ENCODE data around the gene CCND2. TPM values are rescaled to one million over a fixed set of nuclear protein-coding genes. Genes with fewer than 3 reads are reported as not detected.

CCND2 gene
- total RNA-seq, 1 donor from 2014 or later = 607 TPM

DNA sequence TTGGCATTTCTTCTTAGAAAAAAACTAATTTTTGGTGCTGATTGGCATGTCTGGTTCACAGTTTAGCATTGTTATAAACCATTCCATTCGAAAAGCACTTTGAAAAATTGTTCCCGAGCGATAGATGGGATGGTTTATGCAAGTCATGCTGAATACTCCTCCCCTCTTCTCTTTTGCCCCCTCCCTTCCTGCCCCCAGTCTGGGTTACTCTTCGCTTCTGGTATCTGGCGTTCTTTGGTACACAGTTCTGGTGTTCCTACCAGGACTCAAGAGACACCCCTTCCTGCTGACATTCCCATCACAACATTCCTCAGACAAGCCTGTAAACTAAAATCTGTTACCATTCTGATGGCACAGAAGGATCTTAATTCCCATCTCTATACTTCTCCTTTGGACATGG is 27.3 kb downstream of the CCND2 start:
- intact Hi-C loops (cut with micrococcal nuclease) = no loop called here
- no peak overlapping the region for H3K4me3 Mint-ChIP-seq
- no peak for DNase-seq
- H3K4me1 Mint-ChIP-seq = peaks cover 20% of the 10 kb centered on the region
- H3K27me3 Mint-ChIP-seq = no peaks in the 10 kb centered on the region
- H3K36me3 Mint-ChIP-seq (ENCODE audit: low read depth) = peaks cover 89% of the 10 kb centered on the region
- no peak overlapping the region for H3K27ac Mint-ChIP-seq
- H3K9me3 Mint-ChIP-seq = no peaks in the 10 kb centered on the region

DNA sequence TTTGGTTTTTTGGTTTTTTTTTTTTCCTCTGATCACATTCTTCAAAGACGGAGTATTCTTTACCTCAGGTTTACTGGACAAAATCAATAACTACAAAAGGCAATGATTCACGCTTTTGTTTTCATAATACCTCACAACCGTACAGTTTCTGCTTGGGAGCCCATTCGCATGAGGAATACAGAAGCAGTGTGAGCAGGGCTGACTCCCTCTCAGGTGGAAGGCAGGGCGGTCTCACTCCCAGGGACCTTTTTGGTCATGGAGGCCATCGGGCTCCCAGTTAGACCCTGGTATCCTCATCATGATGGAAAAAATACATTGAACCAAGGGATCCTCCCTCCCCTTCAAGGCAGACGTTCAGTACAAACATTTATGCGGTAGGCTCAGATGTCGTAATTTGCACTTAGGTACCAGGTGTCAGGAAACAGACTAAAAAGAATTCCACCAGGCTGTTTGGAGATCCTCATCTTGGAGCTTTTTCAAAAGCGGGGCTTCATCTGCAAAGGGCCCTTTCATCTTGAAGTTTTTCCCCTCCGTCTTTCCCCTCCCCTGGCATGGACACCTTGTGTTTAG is 28.5 kb downstream of the CCND2 start:
- no peak for DNase-seq
- H3K4me1 Mint-ChIP-seq = peaks cover 14% of the 10 kb centered on the region
- intact Hi-C loops (cut with micrococcal nuclease) = no loop called here
- no peaks in the 10 kb centered on the region for H3K9me3 Mint-ChIP-seq
- H3K27me3 Mint-ChIP-seq = no peaks in the 10 kb centered on the region
- peaks cover 85% of the 10 kb centered on the region for H3K36me3 Mint-ChIP-seq (ENCODE audit: low read depth)
- H3K4me3 Mint-ChIP-seq = no peak overlapping the region
- H3K27ac Mint-ChIP-seq = no peak overlapping the region

DNA sequence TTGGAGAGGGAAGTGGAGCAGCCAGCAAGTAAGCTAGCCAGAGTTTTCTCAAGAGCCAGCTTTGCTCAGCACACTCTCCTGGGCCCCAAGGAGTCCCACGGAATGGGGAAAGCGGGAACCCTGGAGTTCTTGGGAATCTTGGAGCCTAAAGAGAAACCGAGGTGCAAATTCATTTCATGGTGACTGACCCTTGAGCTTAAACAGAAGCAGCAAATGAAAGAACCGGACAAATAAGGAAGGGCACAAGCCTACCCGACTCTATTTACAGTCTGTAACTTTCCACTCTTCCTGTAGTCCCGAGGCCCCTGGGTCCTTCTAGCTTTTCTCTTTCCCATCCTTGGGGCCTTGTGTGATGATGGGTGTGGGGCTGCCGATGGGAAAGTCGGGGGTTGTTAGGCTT is 29.3 kb downstream of the CCND2 start:
- Mint-ChIP-seq H3K4me1 (peaks cover 12% of the 10 kb centered on the region), H3K27ac (peak overlapping the region; percentile 21), H3K9me3 (no peaks in the 10 kb centered on the region), H3K27me3 (no peaks in the 10 kb centered on the region), H3K4me3 (no peak overlapping the region), H3K36me3 (ENCODE audit: low read depth) (peaks cover 84% of the 10 kb centered on the region)
- no peak for DNase-seq
- intact Hi-C loops (cut with micrococcal nuclease) = no loop called here

DNA sequence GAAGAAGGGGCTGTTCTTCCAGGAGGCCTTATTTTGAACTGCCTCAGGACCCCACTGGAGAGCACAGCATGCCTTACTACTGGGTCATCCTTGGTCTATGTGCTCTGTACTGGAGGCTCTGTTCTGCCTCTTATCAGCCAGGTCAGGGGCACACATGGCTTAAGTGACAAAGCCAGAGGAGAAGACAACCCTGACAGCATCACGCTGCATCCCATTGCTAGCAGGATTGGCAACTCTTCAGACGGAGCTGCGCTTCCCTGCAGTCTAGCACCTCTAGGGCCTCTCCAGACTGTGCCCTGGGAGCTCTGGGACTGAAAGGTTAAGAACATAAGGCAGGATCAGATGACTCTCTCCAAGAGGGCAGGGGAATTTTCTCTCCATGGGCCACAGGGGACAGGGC is 30.2 kb downstream of the CCND2 start:
- DNase-seq = no peak
- Mint-ChIP-seq H3K36me3 (ENCODE audit: low read depth) (peaks cover 84% of the 10 kb centered on the region), H3K4me3 (no peak overlapping the region), H3K9me3 (no peaks in the 10 kb centered on the region), H3K27me3 (no peaks in the 10 kb centered on the region), H3K27ac (no peak overlapping the region), H3K4me1 (peaks cover 9% of the 10 kb centered on the region)
- intact Hi-C loops (cut with micrococcal nuclease) = no loop called here

DNA sequence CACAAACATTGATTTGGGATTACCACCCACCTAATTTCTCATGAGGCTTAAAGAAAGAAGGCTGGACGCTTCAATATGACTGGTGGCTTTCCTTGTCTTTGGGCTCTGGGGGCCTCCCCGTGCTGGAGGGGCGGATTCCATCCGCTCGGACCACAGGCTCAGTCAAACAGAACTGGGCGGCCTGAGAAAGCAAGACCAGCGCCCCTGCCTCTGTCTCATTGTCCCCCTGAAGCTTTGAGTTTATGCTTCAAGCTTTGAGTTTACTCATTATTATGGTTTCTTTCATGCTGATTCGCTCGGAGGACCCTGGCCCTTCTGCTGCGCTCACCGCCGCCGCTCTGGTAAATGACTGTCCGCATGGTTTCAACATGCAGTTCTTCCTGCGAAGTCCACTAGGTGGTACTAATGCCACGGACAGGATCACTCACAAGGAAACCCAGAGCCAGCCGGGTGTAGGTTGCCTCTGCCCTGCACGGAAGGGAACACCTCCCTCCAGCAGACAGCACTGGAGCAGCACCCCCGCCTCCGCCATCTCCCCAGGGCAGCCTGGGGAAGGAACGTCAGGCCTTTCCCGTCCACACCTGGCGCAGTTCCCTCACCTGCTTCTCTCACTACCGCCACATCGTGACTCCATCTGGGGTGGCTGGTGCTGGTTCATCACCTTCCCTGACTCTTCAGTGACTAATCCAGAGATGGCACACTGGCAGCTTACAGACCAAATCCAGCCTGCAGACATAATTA is 34.2 kb downstream of the CCND2 start:
- intact Hi-C loops (cut with micrococcal nuclease) = no loop called here
- peaks cover 2% of the 10 kb centered on the region for H3K4me1 Mint-ChIP-seq
- H3K27me3 Mint-ChIP-seq = no peaks in the 10 kb centered on the region
- H3K27ac Mint-ChIP-seq = peak overlapping the region; percentile 26
- H3K4me3 Mint-ChIP-seq = no peak overlapping the region
- no peaks in the 10 kb centered on the region for H3K9me3 Mint-ChIP-seq
- no peak for DNase-seq
- peaks cover 64% of the 10 kb centered on the region for H3K36me3 Mint-ChIP-seq (ENCODE audit: low read depth)

DNA sequence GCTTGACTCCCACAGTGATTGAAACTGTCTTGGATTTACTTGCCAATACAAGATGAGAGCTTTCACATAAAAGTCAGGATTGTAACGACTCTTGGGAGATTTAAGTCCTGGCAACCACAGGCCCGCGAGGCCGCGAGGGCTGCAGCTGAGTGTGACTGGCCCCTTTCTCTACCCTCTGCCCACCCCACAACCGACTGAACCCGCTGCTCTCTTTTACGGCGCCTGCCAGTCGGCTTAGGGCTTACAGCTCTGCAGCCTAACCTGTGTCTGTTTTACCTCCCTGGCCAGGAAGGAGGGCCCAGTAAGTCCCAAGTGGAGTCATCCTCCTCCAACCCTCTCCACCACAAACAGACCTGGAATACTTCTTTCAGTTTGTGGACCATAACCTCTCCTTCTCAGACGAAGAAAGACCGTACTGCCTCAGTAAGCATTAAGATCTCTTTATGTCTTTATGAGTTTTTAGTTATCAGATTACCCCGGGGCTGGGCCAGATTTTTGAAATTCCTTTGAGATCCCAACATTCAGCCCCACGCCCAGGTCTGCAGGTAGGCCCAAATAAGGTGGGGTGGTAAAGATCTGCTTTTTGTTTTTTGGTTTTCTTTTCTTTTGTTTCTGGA is 34.9 kb downstream of the CCND2 start:
- Mint-ChIP-seq H3K4me3 (no peak overlapping the region), H3K27ac (peak overlapping the region; percentile 31), H3K9me3 (no peaks in the 10 kb centered on the region), H3K4me1 (peaks cover 2% of the 10 kb centered on the region), H3K27me3 (no peaks in the 10 kb centered on the region), H3K36me3 (ENCODE audit: low read depth) (peaks cover 57% of the 10 kb centered on the region)
- intact Hi-C loops (cut with micrococcal nuclease) = no loop called here
- DNase-seq = no peak

DNA sequence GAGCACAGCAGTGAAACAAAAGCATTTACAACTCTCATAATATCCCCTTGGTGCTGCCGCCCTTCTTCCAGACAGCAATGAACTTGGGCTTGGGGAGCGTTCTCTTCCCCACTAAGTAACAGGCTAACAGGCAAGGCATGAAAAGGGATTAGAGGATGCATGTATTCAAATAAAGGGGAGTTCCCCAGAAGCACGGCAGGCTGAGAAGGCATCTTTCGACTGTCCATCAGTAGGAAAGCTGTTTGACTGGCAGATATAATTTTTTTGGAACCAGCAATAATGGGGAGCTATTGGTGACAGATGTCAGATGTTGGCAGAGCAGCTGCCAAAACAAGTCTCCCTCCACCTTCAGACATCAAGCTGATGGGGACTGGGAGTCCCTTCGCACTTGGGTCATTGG is 38.2 kb downstream of the CCND2 start:
- H3K4me1 Mint-ChIP-seq = no peaks in the 10 kb centered on the region
- no peak overlapping the region for H3K4me3 Mint-ChIP-seq
- H3K27me3 Mint-ChIP-seq = no peaks in the 10 kb centered on the region
- no peak overlapping the region for H3K27ac Mint-ChIP-seq
- peaks cover 38% of the 10 kb centered on the region for H3K36me3 Mint-ChIP-seq (ENCODE audit: low read depth)
- H3K9me3 Mint-ChIP-seq = no peaks in the 10 kb centered on the region
- intact Hi-C loops (cut with micrococcal nuclease) = no loop called here
- DNase-seq = no peak

DNA sequence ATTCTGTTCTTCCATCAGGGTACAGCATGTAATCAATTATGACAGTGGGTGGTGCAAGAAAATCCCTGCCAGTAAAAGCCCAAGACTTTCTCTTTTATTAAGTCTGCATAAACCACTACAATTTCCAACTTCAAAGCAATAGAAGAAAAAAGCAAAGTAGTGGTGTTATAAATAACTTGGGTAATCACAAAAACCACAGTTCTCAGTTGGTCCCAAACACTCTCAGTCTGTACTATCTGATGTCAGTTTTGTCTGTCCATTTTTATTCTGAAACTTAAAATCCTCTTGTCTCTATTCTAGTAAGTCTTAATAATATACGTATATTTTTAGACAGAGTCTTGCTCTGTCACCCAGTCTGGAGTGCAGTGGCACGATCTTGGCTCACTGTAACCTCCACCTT is 38.7 kb downstream of the CCND2 start:
- DNase-seq = no peak
- Mint-ChIP-seq H3K27ac (no peak overlapping the region), H3K36me3 (ENCODE audit: low read depth) (peaks cover 34% of the 10 kb centered on the region), H3K9me3 (no peaks in the 10 kb centered on the region), H3K4me1 (no peaks in the 10 kb centered on the region), H3K27me3 (no peaks in the 10 kb centered on the region), H3K4me3 (no peak overlapping the region)
- intact Hi-C loops (cut with micrococcal nuclease) = no loop called here

DNA sequence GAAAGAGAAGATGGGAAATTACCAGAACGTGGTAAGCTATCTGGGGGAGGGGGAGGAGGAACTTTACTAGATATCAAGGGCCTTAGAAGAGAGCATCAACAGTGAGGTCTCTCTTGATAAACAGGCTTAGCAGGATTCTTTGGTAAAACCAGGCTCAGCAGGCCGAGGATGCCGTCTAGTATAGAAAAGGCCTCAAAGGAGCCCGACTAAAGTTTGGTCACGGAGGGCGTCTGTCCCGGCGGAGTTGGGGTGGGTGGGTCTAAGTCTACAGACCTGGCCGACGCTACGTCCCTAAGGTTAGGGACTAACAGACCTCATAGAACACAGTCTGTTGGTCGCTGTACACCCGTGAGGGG is 46.9 kb downstream of the CCND2 start:
- H3K27ac Mint-ChIP-seq = peak overlapping the region; percentile 49
- intact Hi-C loops (cut with micrococcal nuclease) = loop anchor here (2.0 to 10.0 kb wide), 3 partner anchors 48 to 328 kb away; partner anchors contain the start of genes AKAP3, CCND2 and NDUFA9
- H3K9me3 Mint-ChIP-seq = no peaks in the 10 kb centered on the region

DNA sequence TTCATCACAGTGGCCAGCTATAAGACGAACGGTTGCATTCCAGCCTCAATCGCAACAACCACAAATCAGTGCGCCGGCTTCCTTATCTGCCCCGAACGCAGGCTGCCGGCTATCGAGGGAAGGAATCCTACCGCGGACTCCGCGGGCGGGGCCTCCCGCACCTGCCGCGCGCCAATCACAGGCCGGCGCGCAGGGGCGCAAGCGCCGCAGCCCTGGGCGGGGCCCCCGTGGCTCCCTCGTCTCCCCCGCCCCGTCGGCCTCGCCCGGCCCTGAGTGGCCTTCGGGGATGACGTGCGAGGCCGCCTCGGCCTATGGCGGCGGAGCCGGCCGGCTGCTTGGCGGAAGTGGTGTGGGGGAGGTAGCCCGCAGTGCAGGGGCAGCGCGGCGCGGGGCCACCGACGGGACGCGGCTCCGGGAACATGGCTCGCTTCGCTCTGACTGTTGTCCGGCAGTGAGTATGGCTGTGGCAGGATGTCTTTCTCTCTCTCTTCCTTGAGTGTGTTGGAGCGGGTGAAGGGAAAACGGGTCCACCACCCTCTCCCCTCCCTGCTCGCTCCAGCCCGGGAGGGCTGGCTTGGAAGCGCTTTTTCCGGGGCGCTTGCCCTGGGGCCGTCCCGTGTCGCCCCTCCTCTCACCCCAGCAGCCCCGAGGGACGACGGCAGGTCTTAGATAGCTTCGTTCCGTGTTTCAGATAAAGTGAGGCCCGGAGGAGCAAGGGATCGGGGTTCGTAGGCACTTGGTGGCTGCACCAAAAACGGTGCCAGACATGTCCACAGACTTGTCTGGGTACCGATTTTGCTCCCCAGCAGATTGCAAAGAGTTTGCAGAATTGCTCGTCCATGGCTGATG is 47.5 kb downstream of the CCND2 start, which contains the start of gene TIGAR:
TSS of gene TIGAR (plus strand) at position 361 of the 849 bp plus-strand sequence. CDS start at position 420, 59 bp downstream.
- Mint-ChIP-seq H3K27me3 (no peaks in the 10 kb centered on the region), H3K4me3 (peak within 1 kb of the TSS; percentile 90), H3K36me3 (ENCODE audit: low read depth) (peaks cover 6% of the 10 kb centered on the region), H3K9me3 (no peaks in the 10 kb centered on the region), H3K27ac (peak within 1 kb of the TSS; percentile 92), H3K4me1 (peaks cover 33% of the 10 kb centered on the region)
- DNase-seq = peak; percentile 98
- intact Hi-C loops (cut with micrococcal nuclease) = loop anchor here (1.0 to 10.0 kb wide), 4 partner anchors 48 to 328 kb away; partner anchors contain the start of genes AKAP3, CCND2, NDUFA9 and RAD51AP1

More for the DNA sequence above, 46.9 kb downstream of the CCND2 start:
- Mint-ChIP-seq H3K36me3 (ENCODE audit: low read depth) (peaks cover 2% of the 10 kb centered on the region), H3K4me3 (peak overlapping the region; percentile 90), H3K27me3 (no peaks in the 10 kb centered on the region), H3K4me1 (peaks cover 31% of the 10 kb centered on the region)
- no peak for DNase-seq

DNA sequence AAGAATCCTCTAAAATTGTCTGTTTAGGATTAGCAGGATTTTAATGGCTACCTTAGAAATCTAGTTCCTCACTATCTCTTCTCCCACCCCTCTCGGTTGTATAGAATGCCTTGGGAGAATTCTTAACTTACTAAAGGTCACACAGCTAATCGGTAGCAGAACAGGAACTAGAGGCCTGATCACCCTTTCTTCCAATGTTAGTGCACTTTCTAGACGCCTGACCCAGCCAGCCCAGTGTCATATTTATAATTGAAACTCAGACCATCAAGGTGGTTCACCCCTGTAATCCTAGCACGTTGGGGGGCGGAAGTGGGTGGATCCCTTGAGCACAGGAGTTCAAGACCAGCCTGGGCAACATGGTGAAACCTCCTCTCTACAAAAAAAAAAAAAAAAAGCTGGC is 49.2 kb downstream of the CCND2 start:
- no peak overlapping the region for H3K27ac Mint-ChIP-seq
- no peak for DNase-seq
- H3K9me3 Mint-ChIP-seq = no peaks in the 10 kb centered on the region
- peaks cover 6% of the 10 kb centered on the region for H3K36me3 Mint-ChIP-seq (ENCODE audit: low read depth)
- H3K27me3 Mint-ChIP-seq = no peaks in the 10 kb centered on the region
- H3K4me3 Mint-ChIP-seq = peak overlapping the region; percentile 60
- intact Hi-C loops (cut with micrococcal nuclease) = loop anchor here (10.0 kb wide), 1 partner anchor 182 kb away; no protein-coding TSS in a partner anchor
- peaks cover 37% of the 10 kb centered on the region for H3K4me1 Mint-ChIP-seq

Measured in activated CD4-positive, alpha-beta T cell treated with anti-CD3 and anti-CD28 coated beads, Interleukin-2, amount 10 ng/mL, durations not matched to agents 24 days and 14 days (primary cell).